ENCODE data around the gene GREM1. TPM values are rescaled to one million over a fixed set of nuclear protein-coding genes. Genes with fewer than 3 reads are reported as not detected.

GREM1 gene
- total and polyA plus RNA-seq, 7 donors, result 2.5 to 33.2 (median 25.5) TPM

DNA sequence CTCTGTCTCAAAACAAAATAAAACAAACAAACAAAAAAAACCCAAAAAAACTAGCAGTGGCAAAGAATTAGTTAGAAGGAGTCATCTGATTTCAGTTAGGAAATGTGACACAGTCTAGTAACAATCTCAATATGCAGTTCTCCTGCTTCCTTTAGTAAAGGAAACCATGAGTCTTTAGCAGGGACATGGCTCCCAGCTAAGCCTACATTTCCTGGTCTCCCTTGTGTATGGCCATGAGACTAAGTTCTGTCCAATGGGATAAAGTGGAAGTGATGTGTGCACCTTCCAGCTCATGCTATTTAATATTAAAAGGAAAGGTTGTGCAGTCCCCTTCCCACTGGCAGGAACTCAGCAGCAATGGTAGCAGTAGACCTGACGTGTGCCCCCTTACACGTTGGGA lies 74.6 kb downstream of the GREM1 start:
- intact Hi-C loops (cut with DNase I), result no loop called here

More for the DNA sequence above, 74.6 kb downstream of the GREM1 start:
- Histone ChIP-seq H3K4me3 (no peak overlapping the region), H3K27me3 (no peaks in the 10 kb centered on the region), H3K9me3 (no peaks in the 10 kb centered on the region), H3K27ac (no peak overlapping the region), H3K4me1 (no peaks in the 10 kb centered on the region), H3K36me3 (no peaks in the 10 kb centered on the region)
- 63 to 71% methylated on average over 2 of the region's 2 CpGs for WGBS, 2 donors
- no peak for DNase-seq
- TF ChIP-seq POLR2AphosphoS5 (IDR thresholded peaks at IDR 0.05) (no peak), EP300 (IDR thresholded peaks at IDR 0.05) (no peak), POLR2A (IDR thresholded peaks at IDR 0.05) (no peak)
- TF ChIP-seq, protein P1, sequence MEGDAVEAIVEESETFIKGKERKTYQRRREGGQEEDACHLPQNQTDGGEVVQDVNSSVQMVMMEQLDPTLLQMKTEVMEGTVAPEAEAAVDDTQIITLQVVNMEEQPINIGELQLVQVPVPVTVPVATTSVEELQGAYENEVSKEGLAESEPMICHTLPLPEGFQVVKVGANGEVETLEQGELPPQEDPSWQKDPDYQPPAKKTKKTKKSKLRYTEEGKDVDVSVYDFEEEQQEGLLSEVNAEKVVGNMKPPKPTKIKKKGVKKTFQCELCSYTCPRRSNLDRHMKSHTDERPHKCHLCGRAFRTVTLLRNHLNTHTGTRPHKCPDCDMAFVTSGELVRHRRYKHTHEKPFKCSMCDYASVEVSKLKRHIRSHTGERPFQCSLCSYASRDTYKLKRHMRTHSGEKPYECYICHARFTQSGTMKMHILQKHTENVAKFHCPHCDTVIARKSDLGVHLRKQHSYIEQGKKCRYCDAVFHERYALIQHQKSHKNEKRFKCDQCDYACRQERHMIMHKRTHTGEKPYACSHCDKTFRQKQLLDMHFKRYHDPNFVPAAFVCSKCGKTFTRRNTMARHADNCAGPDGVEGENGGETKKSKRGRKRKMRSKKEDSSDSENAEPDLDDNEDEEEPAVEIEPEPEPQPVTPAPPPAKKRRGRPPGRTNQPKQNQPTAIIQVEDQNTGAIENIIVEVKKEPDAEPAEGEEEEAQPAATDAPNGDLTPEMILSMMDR (IDR thresholded peaks at IDR 0.05), result no peak

Other genes with a start within 250 kb of the GREM1 start
- gene GOLGA8N, start 124.5 kb upstream of the GREM1 start, total RNA-seq, result 10 to 100 TPM in 2 of 4 donors, 1 to 10 TPM in 2; 7.7 to 22.7 (median 10.3) TPM
- gene GOLGA8N, start 124.5 kb upstream of the GREM1 start, polyA plus RNA-seq, result 1 to 10 TPM in 2 of 3 donors, under 1 TPM in 1; 0.46 to 5.3 (median 1.8) TPM
- gene ARHGAP11A, start 102.5 kb upstream of the GREM1 start, total RNA-seq, result 1 to 10 TPM in 3 of 4 donors, under 1 TPM in 1; 0.99 to 3.6 (median 1.3) TPM
- gene ARHGAP11A, start 102.5 kb upstream of the GREM1 start, polyA plus RNA-seq, result 10 to 100 TPM in 1 of 3 donors, 1 to 10 TPM in 2; 3.5 to 12.3 (median 7.2) TPM
- 1 to 10 TPM; 2.2 to 10.0 (median 3.7) TPM for gene SCG5, start 76.3 kb upstream of the GREM1 start, total RNA-seq
- gene SCG5, start 76.3 kb upstream of the GREM1 start, polyA plus RNA-seq, result 1 to 10 TPM; 2.8 to 5.7 (median 3.0) TPM